Testis (tissue), 3 donors: ENCODE measurements around the gene VPS35L. TPM values are rescaled to one million over a fixed set of nuclear protein-coding genes. Genes with fewer than 3 reads are reported as not detected.

ENCODE experiments used
- DNase-seq: peaks from one replicate; pipeline ENCODE4 v3.0.0-alpha.2; 2019
- H3K27ac ChIP-seq, 2 donors: fragments of 200-600 bp; sonication (generic); one replicate each; pipeline ENCODE4 v1.5.1; 2019
- H3K27me3 ChIP-seq: fragments of 200-600 bp; sonication (generic); one replicate; pipeline ENCODE4 v1.5.1; 2019
- H3K36me3 ChIP-seq: fragments of 200-600 bp; sonication (generic); one replicate; pipeline ENCODE4 v1.5.1; 2017; ENCODE audit warnings: low read depth; ENCODE audit errors: missing control alignments
- H3K4me1 ChIP-seq: fragments of 200-600 bp; sonication (generic); one replicate; pipeline ENCODE4 v1.5.1; 2019
- H3K4me3 ChIP-seq, 2 donors: fragments of 200-600 bp; sonication (generic); one replicate each; pipeline ENCODE4 v1.5.1; 2017 to 2019
- H3K9me3 ChIP-seq: fragments of 200-600 bp; sonication (generic); one replicate; pipeline ENCODE4 v1.5.1; 2017
- POLR2A ChIP-seq: fragments of 450-650 bp; IDR thresholded peaks from one replicate; pipeline ENCODE4 v1.6.1; 2017; ENCODE audit warnings: antibody characterized with exemption, mild to moderate bottlenecking, moderate library complexity
- WGBS, 2 donors: methylation state at CpG; one replicate each; pipeline ENCODE4 v1.1.5; 2018; 5-methylcytosine and 5-hydroxymethylcytosine counted together
- intact Hi-C: fragments of 100-400 bp; cut with DNase I; formaldehyde crosslinking; loops from one replicate; pipeline ENCODE4 v1.15.1; 2023; ENCODE audit warnings: low total_unique reads
- polyA plus RNA-seq: library from polyadenylated mRNA; stranded (reverse); fragments of 350-450 nt; fragmentation: Illumina TruSeq; extraction: RNeasy Lipid Tissue Mini Kit (QIAGEN cat#74804); gene quantifications from one replicate; pipeline ENCODE4 v1.2.3, GENCODE V29; 2014; ENCODE audit warnings: low read depth, low replicate concordance; ENCODE audit not compliant: insufficient read depth
- total RNA-seq, 2 donors: library from RNA; depleted of rRNA; stranded (reverse); fragments of >200 nt; gene quantifications; one replicate each; pipeline ENCODE4 v1.2.3, GENCODE V29; 2016
- TF ChIP-seq, protein P1 (sequence below), 3 experiments: fragments of 450-650 bp in 2 of 3; fragments of 200-600 bp in 1 of 3; sonication (generic) in 1 of 3; IDR thresholded peaks; one replicate each; pipeline ENCODE4 v1.5.1; 2016 to 2019; ENCODE audit warnings: antibody characterized with exemption in 3 of 3, mild to moderate bottlenecking in 2 of 3, moderate library complexity in 1 of 3

The VPS35L gene
- total and polyA plus RNA-seq, 3 donors from 2014 or later, result 76.1 to 88.9 (median 80.5) TPM

DNA sequence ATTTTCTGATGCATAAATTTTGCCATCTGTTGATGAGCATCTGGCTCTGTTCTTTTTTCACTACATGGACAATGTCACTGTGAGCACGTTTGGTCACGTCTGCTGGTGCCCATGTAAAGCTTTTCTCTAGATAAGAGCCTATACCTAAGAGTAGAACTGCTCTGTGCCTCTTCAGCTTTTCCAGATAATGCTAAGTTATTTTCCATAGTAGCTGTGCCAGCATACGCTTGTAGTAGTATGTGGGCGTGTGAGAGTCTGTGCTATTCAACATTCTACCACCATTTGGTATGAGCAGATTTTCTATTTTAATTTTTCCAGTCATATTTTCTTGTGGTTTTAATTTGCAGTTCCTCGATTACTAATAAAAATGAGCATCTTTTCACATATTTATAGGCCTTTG is 33.2 kb downstream of the VPS35L start:
- Histone ChIP-seq H3K4me3 (no peak overlapping the region), H3K36me3 (no peaks in the 10 kb centered on the region), H3K9me3 (no peaks in the 10 kb centered on the region), H3K27me3 (no peaks in the 10 kb centered on the region), H3K27ac (no peak overlapping the region), H3K4me1 (no peaks in the 10 kb centered on the region)
- DNase-seq, result no peak
- TF ChIP-seq POLR2A, result no peak
- 61 to 62% methylated on average over 5 of the region's 5 CpGs for WGBS, 2 donors
- intact Hi-C loops, result no loop called here

DNA sequence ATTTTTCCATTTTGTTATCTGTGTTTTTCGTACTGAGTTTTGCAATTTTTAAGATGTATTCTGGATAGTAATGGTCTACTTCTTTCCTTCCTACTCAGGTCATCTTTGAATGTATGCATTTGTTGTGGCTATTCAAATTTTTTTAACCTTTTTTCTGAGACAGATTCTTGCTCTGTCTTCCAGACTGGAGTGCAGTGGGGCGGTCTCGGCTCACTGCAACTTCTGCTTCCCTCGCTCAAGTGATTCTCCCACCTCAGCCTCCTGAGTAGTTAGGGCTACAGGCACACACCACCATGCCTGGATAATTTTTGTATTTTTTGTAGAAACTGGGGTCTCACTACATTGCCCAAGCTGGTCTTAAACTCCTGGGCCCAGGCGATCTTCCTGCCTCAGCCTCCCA is 33.6 kb downstream of the VPS35L start:
- Histone ChIP-seq H3K4me1 (no peaks in the 10 kb centered on the region), H3K4me3 (no peak overlapping the region), H3K27me3 (no peaks in the 10 kb centered on the region), H3K27ac (no peak overlapping the region), H3K9me3 (no peaks in the 10 kb centered on the region), H3K36me3 (no peaks in the 10 kb centered on the region)
- no peak for DNase-seq
- WGBS, 2 donors, result 87 to 94% methylated on average over 5 of the region's 5 CpGs
- TF ChIP-seq, protein P1, sequence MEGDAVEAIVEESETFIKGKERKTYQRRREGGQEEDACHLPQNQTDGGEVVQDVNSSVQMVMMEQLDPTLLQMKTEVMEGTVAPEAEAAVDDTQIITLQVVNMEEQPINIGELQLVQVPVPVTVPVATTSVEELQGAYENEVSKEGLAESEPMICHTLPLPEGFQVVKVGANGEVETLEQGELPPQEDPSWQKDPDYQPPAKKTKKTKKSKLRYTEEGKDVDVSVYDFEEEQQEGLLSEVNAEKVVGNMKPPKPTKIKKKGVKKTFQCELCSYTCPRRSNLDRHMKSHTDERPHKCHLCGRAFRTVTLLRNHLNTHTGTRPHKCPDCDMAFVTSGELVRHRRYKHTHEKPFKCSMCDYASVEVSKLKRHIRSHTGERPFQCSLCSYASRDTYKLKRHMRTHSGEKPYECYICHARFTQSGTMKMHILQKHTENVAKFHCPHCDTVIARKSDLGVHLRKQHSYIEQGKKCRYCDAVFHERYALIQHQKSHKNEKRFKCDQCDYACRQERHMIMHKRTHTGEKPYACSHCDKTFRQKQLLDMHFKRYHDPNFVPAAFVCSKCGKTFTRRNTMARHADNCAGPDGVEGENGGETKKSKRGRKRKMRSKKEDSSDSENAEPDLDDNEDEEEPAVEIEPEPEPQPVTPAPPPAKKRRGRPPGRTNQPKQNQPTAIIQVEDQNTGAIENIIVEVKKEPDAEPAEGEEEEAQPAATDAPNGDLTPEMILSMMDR (IDR thresholded peaks at IDR 0.05), result no peak
- TF ChIP-seq POLR2A, result no peak
- intact Hi-C loops, result no loop called here

DNA sequence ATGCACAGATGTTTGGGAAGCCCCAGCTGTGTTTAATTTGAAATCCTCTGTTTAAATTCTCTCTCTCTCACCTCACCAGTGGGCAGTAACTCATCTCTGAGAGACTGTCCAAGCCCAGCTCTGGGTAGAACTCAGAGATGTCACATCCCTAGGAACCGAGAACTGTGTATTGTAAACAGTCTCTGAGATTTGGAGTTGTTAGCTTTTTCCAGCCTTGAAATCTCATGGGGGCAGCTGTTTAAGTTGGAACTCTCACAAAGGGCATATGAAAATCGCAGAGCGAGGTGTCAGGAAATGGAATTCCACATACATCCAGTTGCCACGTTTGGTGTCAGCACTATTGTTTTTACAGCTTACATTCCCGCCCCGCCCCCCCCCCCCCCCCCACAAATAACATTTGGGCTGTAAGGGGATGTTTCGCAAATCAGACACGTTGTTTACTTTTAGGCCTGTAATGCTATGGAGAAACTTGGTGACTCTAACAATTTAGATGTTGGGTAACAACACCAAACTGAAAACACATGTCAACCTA is 34.3 kb downstream of the VPS35L start:
- no peak for DNase-seq
- H3K36me3 ChIP-seq, result no peaks in the 10 kb centered on the region
- intact Hi-C loops, result no loop called here

DNA sequence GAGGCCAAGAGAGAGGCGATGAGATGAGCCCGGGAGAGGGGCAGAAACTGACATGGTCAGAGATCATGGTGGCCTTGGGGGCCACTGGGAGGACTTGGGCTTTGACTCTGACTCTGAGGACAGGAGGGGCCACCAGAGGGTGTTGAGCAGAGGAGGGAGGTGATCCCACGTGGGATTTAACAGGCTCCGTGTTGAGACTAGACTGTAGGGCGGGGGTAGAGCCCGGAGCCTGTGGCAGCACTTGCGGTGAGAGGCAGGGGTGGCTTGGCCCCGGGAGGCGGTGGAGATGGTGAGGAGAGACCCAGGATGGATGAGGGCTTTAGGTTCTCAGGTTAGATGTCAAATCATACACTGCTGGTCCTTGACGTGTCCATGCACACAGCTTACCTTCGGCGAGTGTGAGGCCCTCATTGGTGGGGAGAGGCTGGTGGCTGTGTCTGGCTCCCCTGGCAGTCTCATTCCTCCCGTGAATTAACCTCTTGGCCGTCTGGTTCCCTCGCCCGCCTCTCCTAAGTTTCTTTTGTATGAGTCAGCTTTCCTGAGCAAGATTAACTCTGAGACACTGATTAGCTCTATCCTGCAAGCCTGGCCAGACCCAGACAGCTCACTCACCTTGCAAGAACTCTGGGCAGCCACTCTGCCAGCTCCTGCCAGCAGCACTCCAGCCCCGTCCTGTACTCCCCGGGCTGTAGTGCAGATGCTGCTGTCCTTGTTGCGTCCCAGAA is 39.7 kb downstream of the VPS35L start:
- H3K4me1 ChIP-seq, result peaks cover 7% of the 10 kb centered on the region
- peak overlapping the region in 1 of 2 donors; percentile 16 for H3K27ac ChIP-seq
- DNase-seq, result peak; percentile 40
- no peaks in the 10 kb centered on the region for H3K9me3 ChIP-seq
- WGBS, 2 donors, result 57 to 67% methylated on average over 19 of the region's 19 CpGs
- no peak for TF ChIP-seq POLR2A
- TF ChIP-seq, protein P1 (IDR thresholded peaks at IDR 0.05), result no peak
- H3K36me3 ChIP-seq, result no peaks in the 10 kb centered on the region
- H3K4me3 ChIP-seq, result no peak overlapping the region
- H3K27me3 ChIP-seq, result no peaks in the 10 kb centered on the region
- intact Hi-C loops, result no loop called here

More for the DNA sequence above, 34.3 kb downstream of the VPS35L start:
- H3K27ac ChIP-seq, result no peak overlapping the region
- H3K27me3 ChIP-seq, result no peaks in the 10 kb centered on the region
- 63 to 74% methylated on average over 8 of the region's 8 CpGs for WGBS, 2 donors
- H3K4me1 ChIP-seq, result peaks cover 3% of the 10 kb centered on the region
- H3K4me3 ChIP-seq, result no peak overlapping the region
- H3K9me3 ChIP-seq, result no peaks in the 10 kb centered on the region
- TF ChIP-seq POLR2A, result no peak
- TF ChIP-seq, protein P1 (IDR thresholded peaks at IDR 0.05), result no peak

DNA sequence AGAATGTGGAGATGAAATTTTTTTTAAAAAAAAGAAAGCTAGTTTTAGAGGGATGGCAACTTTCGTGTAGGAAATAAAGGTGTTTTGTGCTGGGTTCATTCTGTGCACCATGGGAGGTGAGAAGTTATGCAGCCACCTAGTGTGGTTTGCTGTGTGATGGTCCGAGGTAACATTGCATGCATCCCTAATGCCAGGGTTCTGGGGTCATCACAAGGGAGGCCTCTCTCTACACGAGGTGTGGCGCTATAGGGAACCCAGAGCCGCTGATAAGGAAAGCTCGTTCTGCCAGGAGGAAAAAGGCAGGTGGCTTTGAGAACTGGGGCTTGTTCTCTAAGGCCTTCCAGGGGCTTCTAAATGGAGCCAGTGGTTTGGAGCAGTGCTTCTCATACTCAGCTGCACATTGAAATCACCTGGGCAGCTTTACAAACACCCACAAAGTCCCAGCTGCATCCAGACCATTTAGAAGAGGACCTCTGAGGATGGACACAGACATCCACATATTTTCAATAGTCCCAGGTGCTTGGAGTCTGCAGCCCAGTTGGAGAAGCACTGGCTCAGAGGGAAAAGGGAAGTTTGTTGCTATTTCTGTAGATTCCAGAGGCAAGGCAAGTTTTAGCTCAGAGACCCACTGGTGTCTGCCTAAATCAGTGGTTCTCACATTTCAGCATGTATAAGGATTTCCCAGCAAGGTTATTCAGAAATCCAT is 43.5 kb downstream of the VPS35L start:
- Histone ChIP-seq H3K9me3 (no peaks in the 10 kb centered on the region), H3K4me1 (peaks cover 16% of the 10 kb centered on the region), H3K27ac (no peak overlapping the region), H3K4me3 (no peak overlapping the region), H3K36me3 (no peaks in the 10 kb centered on the region), H3K27me3 (no peaks in the 10 kb centered on the region)
- intact Hi-C loops, result no loop called here
- no peak for TF ChIP-seq POLR2A
- TF ChIP-seq, protein P1 (IDR thresholded peaks at IDR 0.05), result no peak
- 74 to 79% methylated on average over 6 of the region's 6 CpGs for WGBS, 2 donors
- DNase-seq, result no peak
